Right lobe of liver (tissue), 6 donors: ENCODE measurements around the gene SH3GL1. TPM values are rescaled to one million over a fixed set of nuclear protein-coding genes. Genes with fewer than 3 reads are reported as not detected.

Experiments used
- ATAC-seq, 4 donors: fragments of 200-7000 bp; cut with Tn5 transposase; one replicate each; pipeline ENCODE4 v1.9.1; 2020; ENCODE audit warnings: mild to moderate bottlenecking in 4 of 4, moderate library complexity in 4 of 4
- DNase-seq, 3 donors: peaks; one replicate each; pipeline ENCODE4 v3.0.0-alpha.2; 2020
- H3K27ac ChIP-seq, 3 donors: fragments of 200-600 bp; one replicate each; pipeline ENCODE4 v1.8.0; 2022
- H3K27me3 ChIP-seq, 2 donors: fragments of 200-600 bp; one replicate each; pipeline ENCODE4 v1.8.0; 2022
- H3K36me3 ChIP-seq, 4 donors: fragments of 200-600 bp; sonication (generic) in 1 of 4; one replicate each; pipeline versions ENCODE4 v1.5.1 to v1.8.0; 2017 to 2022; ENCODE audit warnings: control low read depth in 1 of 4
- H3K4me1 ChIP-seq, 4 donors: fragments of 200-600 bp; sonication (generic) in 1 of 4; one replicate each; pipeline versions ENCODE4 v1.5.1 to v1.8.0; 2017 to 2022; ENCODE audit warnings: control low read depth in 1 of 4
- H3K4me3 ChIP-seq, 3 donors: fragments of 200-600 bp; one replicate each; pipeline ENCODE4 v1.8.0; 2022
- H3K9me3 ChIP-seq, 4 donors: fragments of 200-600 bp; sonication (generic) in 1 of 4; one replicate each; pipeline versions ENCODE4 v1.5.1 to v1.8.0; 2017 to 2022; ENCODE audit warnings: control low read depth in 1 of 4
- POLR2A ChIP-seq: fragments of 450-650 bp; IDR thresholded peaks from one replicate; pipeline ENCODE4 v1.6.1; 2017; ENCODE audit warnings: antibody characterized with exemption, mild to moderate bottlenecking
- WGBS: methylation state at CpG from one replicate; pipeline ENCODE4 v1.1.6; 2018; ENCODE audit warnings: low coverage, low lambda C conversion rate; ENCODE audit not compliant: insufficient coverage; ENCODE audit errors: missing lambda C conversion rate; 5-methylcytosine and 5-hydroxymethylcytosine counted together
- intact Hi-C, 2 donors: fragments of 100-400 bp; cut with DNase I; formaldehyde crosslinking; loops; one replicate each; pipeline versions ENCODE4 v1.11.2 to v1.14.1; 2022
- total RNA-seq, 6 experiments: library from RNA; depleted of rRNA in 2 of 6; stranded (reverse); fragments of >200 nt in 2 of 6; fragmentation: NEBNext Ultra II Directional in 3 of 6; extraction: Animal tissue kit (Norgen Biotek cat#: 25700) in 3 of 6; gene quantifications; one replicate each; pipeline versions ENCODE4 v1.1.0 to v1.2.4, GENCODE V29; 2016 to 2023
- TF ChIP-seq, protein P1 (sequence below), 4 donors: fragments of 200-600 bp in 3 of 4; fragments of 450-650 bp in 1 of 4; IDR thresholded peaks; one replicate each; pipeline versions ENCODE4 v1.5.1 to v1.8.0; 2016 to 2022; ENCODE audit warnings: antibody characterized with exemption in 4 of 4, mild to moderate bottlenecking in 2 of 4
- donor health status: DM: no; HTN: yes; CAD: no.
- donor health status: DM: no; HTN: no; CAD: no.
- donor health status: DM: no; HTN: no; CAD: no.
- donor health status: DM: no; HTN: yes; CAD: no.
- donor health status: DM: no; HTN: yes; CAD: no.

Gene SH3GL1
- total RNA-seq, 6 experiments from 2014 or later: 22.6 to 47.7 (median 25.2) TPM

- no peaks in the 10 kb centered on the region for H3K27me3 ChIP-seq
- intact Hi-C loops: no loop called here
- no peak for TF ChIP-seq POLR2A
- TF ChIP-seq, protein P1, sequence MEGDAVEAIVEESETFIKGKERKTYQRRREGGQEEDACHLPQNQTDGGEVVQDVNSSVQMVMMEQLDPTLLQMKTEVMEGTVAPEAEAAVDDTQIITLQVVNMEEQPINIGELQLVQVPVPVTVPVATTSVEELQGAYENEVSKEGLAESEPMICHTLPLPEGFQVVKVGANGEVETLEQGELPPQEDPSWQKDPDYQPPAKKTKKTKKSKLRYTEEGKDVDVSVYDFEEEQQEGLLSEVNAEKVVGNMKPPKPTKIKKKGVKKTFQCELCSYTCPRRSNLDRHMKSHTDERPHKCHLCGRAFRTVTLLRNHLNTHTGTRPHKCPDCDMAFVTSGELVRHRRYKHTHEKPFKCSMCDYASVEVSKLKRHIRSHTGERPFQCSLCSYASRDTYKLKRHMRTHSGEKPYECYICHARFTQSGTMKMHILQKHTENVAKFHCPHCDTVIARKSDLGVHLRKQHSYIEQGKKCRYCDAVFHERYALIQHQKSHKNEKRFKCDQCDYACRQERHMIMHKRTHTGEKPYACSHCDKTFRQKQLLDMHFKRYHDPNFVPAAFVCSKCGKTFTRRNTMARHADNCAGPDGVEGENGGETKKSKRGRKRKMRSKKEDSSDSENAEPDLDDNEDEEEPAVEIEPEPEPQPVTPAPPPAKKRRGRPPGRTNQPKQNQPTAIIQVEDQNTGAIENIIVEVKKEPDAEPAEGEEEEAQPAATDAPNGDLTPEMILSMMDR (IDR thresholded peaks at IDR 0.05): no peak
Measured at GRCh38 chr19:4414144-4414799, 13.9 kb upstream of the SH3GL1 start.

GRCh38 chr19:4413588-4413987 lies 13.2 kb upstream of the SH3GL1 start:
- H3K36me3 ChIP-seq: no peaks in the 10 kb centered on the region
- no peak overlapping the region for H3K27ac ChIP-seq
- 93% methylated on average over 3 of the region's 3 CpGs for whole genome bisulfite sequencing
- TF ChIP-seq, protein P1 (IDR thresholded peaks at IDR 0.05): no peak
- TF ChIP-seq POLR2A: no peak
- H3K4me3 ChIP-seq: no peak overlapping the region
- ATAC-seq (no peak), DNase-seq (no peak)
- intact Hi-C loops: no loop called here
- no peaks in the 10 kb centered on the region for H3K27me3 ChIP-seq
- H3K9me3 ChIP-seq: no peaks in the 10 kb centered on the region
- no peaks in the 10 kb centered on the region for H3K4me1 ChIP-seq

More at GRCh38 chr19:4414144-4414799, 13.9 kb upstream of the SH3GL1 start:
- H3K4me3 ChIP-seq: no peak overlapping the region
- H3K36me3 ChIP-seq: no peaks in the 10 kb centered on the region
- H3K4me1 ChIP-seq: no peaks in the 10 kb centered on the region
- no peak for DNase-seq
- peak in 1 of 4 donors; percentile 36 for ATAC-seq
- H3K9me3 ChIP-seq: no peaks in the 10 kb centered on the region
- no peak overlapping the region for H3K27ac ChIP-seq
- 80% methylated on average over 7 of the region's 7 CpGs for WGBS

DNA sequence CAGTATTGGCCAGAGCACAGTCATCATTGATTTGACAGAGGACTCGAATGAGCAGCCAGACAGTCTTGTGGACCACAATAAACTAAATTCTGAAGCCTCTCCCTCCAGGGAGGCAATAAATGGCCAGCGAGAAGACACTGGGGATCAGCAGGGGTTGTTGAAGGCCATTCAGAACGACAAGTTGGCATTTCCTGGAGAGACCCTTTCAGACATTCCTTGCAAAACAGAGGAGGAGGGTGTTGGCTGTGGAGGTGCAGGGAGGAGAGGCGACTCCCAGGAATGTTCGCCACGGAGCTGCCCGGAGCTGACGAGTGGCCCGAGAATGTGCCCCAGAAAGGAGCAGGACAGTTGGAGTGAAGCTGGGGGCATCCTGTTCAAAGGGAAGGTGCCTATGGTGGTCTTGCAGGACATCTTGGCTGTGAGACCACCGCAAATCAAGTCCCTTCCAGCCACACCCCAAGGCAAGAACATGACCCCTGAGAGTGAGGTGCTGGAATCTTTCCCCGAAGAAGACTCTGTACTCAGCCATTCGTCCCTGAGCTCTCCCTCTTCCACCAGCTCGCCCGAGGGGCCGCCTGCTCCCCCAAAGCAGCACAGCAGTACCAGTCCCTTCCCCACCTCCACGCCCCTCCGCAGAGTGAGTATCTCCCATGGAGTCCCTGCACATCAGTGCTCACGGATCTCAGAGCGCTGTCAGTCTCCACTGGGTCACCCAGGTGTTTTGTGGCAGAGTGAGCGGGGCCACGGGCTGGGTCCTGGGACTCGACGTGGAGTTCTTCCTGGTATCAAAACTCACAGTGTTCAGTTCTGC lies 9.0 kb upstream of the SH3GL1 start:
- TF ChIP-seq POLR2A: no peak
- TF ChIP-seq, protein P1 (IDR thresholded peaks at IDR 0.05): no peak
- Histone ChIP-seq H3K4me1 (no peaks in the 10 kb centered on the region), H3K36me3 (no peaks in the 10 kb centered on the region), H3K27ac (no peak overlapping the region), H3K27me3 (no peaks in the 10 kb centered on the region), H3K4me3 (no peak overlapping the region), H3K9me3 (no peaks in the 10 kb centered on the region)
- ATAC-seq (no peak), DNase-seq (no peak)
- 90% methylated on average over 2 of the region's 23 CpGs for WGBS
- intact Hi-C loops: loop anchor here in 1 of 2 donors (10.0 kb wide), 1 partner anchor 45 kb away; the partner anchor contains the start of gene UBXN6

GRCh38 chr19:4406626-4407025 lies 6.3 kb upstream of the SH3GL1 start:
- Histone ChIP-seq H3K27ac (no peak overlapping the region), H3K27me3 (no peaks in the 10 kb centered on the region), H3K4me1 (peaks cover 0 to 8% (median 0%) of the 10 kb centered on the region in 4 donors), H3K4me3 (no peak overlapping the region), H3K9me3 (no peaks in the 10 kb centered on the region), H3K36me3 (no peaks in the 10 kb centered on the region)
- intact Hi-C loops: loop anchor here in 1 of 2 donors (10.0 kb wide), 1 partner anchor 48 kb away; the partner anchor contains the start of gene UBXN6
- TF ChIP-seq, protein P1 (IDR thresholded peaks at IDR 0.05): no peak
- TF ChIP-seq POLR2A: no peak
- DNase-seq: no peak
- no peak for ATAC-seq
- 80% methylated on average over 3 of the region's 7 CpGs for WGBS
